ENCODE data around the gene SRPX. TPM values are rescaled to one million over a fixed set of nuclear protein-coding genes. Genes with fewer than 3 reads are reported as not detected.

SRPX gene
- total and polyA plus RNA-seq, 12 donors: 8.8 to 187 (median 80.0) TPM

DNA sequence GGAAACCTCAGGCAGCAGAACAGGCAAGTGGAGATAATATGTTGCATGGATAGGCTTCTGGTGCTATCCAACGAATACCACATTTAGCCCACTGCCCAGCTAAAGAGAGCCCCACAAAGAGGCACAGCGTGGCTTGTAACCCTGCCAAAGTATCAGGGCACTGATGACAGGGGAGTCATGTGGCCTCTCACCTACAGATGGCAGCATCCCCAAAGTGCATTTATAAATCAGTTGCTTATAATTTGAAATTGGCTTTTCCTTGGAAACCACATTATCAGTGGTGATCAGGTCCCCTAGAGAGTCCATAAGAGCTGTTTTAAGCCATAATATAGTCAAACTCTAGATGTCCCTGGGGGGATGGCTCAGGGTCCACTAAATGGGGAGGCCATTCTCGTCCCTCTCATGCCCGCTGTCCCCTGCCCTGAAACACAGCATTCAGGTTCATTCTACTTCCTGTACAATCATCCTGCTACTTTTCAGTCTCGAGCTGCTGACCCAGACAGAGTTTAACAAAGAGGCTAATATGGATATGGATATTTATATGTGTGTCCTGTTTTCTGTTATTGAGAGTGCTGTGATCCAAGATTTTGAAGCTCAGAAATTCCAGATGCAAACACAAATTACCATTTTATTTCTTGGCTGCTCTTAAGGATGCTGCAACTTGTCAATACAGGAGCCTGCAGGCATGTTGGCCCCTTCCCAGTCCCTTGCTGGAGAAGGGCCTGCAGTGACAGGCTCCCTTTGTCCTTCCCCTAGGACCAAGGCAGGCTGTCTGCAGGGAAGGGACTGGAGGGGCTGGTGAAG lies 28.5 kb downstream of the SRPX start:
- DNase-seq: peak; percentile 24 to 70 (median 41)
- Histone ChIP-seq H3K9me3 (replicated peaks in 1 of 3) (no peaks in the 10 kb centered on the region), H3K4me3 (no peak overlapping the region), H3K36me3 (replicated peaks in 1 of 2) (no peaks in the 10 kb centered on the region), H3K4me1 (replicated peaks in 1 of 2) (no peaks in the 10 kb centered on the region), H3K27ac (no peak overlapping the region), H3K27me3 (peaks cover 12% of the 10 kb centered on the region)
- WGBS, 4 donors: 13 to 53% (median 46%) methylated on average over 1 to 5 of the region's 5 CpGs
- intact Hi-C loops (cut with DNase I): no loop called here
- TF ChIP-seq, protein P1, sequence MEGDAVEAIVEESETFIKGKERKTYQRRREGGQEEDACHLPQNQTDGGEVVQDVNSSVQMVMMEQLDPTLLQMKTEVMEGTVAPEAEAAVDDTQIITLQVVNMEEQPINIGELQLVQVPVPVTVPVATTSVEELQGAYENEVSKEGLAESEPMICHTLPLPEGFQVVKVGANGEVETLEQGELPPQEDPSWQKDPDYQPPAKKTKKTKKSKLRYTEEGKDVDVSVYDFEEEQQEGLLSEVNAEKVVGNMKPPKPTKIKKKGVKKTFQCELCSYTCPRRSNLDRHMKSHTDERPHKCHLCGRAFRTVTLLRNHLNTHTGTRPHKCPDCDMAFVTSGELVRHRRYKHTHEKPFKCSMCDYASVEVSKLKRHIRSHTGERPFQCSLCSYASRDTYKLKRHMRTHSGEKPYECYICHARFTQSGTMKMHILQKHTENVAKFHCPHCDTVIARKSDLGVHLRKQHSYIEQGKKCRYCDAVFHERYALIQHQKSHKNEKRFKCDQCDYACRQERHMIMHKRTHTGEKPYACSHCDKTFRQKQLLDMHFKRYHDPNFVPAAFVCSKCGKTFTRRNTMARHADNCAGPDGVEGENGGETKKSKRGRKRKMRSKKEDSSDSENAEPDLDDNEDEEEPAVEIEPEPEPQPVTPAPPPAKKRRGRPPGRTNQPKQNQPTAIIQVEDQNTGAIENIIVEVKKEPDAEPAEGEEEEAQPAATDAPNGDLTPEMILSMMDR (IDR thresholded peaks at IDR 0.05): peak in 5 of 6 experiments; percentile 20 to 50 (median 46)
- TF ChIP-seq POLR2A (IDR thresholded peaks at IDR 0.05): no peak

DNA sequence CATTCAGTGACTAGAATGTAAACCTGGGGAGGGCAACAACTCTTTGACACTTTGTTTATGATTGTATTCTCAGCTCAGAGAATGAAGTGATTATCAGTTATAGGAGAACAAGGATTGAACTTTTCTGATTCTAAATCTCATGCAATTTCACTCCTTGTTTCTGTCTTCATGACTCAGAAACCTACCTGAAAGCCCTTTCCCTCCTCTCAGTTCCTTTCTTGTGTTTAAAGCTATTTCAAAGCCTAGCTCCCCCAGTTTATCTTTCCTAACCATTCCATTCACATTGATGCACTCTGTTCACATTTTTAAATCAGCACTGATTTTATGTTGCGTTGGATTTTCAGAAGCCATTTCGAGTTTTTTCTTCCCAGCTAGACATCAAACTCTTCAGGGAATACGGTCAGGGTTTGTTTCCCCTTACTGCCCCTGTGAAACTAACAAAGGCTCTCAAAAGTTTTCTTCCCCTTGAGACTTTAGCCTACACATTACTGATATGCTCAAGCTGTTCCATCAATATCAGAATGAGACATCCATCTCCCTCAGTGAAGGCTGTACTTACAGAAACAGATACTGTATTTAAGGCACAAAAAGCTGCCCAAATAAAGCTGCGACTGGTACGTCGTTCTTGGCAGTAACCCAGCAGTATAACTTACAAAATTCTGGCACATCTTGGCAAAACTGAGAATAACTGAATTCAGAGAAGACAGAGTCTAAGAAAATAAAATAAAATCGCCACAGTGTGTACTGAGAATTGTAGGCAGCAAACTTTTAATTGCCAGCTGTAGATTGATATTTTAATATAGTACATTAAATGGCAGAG lies 31.0 kb downstream of the SRPX start:
- intact Hi-C loops (cut with DNase I): no loop called here
- no peak for TF ChIP-seq POLR2A (IDR thresholded peaks at IDR 0.05)
- TF ChIP-seq, protein P1 (IDR thresholded peaks at IDR 0.05): no peak
- H3K4me1 ChIP-seq (replicated peaks in 1 of 2): no peaks in the 10 kb centered on the region
- H3K27ac ChIP-seq: no peak overlapping the region
- 58 to 65% (median 60%) methylated on average over 7 of the region's 7 CpGs for WGBS, 4 donors
- DNase-seq: no peak
- no peaks in the 10 kb centered on the region for H3K36me3 ChIP-seq (replicated peaks in 1 of 2)
- H3K4me3 ChIP-seq: no peak overlapping the region
- peaks cover 5% of the 10 kb centered on the region for H3K27me3 ChIP-seq
- H3K9me3 ChIP-seq (replicated peaks in 1 of 3): no peaks in the 10 kb centered on the region

DNA sequence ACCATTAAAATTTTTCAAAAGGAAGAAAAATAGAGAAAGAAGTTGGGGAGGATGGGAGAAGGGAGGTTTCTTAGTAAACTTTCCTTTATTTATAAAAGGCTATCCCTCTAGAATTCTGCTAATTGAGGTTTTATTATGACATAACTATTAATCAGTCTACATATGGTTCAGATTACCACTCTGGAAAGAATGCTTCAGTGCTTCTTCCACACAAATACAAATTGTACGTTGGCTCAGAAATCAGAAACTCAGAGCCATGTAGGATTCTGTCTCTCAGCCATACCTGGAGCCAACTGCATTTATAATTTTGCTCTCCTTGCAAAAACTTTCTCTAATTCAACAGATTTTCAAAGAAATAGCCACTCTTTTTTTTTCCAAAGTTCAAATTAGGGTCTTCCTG lies 37.1 kb downstream of the SRPX start:
- no peaks in the 10 kb centered on the region for H3K9me3 ChIP-seq (replicated peaks in 1 of 3)
- H3K4me3 ChIP-seq: no peak overlapping the region
- peaks cover 11% of the 10 kb centered on the region for H3K27me3 ChIP-seq
- 58 to 81% (median 75%) methylated on average over 1 of the region's 1 CpG for WGBS, 4 donors
- intact Hi-C loops (cut with DNase I): no loop called here
- H3K36me3 ChIP-seq (replicated peaks in 1 of 2): no peaks in the 10 kb centered on the region
- TF ChIP-seq, protein P1 (IDR thresholded peaks at IDR 0.05): no peak
- TF ChIP-seq POLR2A (IDR thresholded peaks at IDR 0.05): no peak
- no peaks in the 10 kb centered on the region for H3K4me1 ChIP-seq (replicated peaks in 1 of 2)
- no peak for DNase-seq
- H3K27ac ChIP-seq: no peak overlapping the region

DNA sequence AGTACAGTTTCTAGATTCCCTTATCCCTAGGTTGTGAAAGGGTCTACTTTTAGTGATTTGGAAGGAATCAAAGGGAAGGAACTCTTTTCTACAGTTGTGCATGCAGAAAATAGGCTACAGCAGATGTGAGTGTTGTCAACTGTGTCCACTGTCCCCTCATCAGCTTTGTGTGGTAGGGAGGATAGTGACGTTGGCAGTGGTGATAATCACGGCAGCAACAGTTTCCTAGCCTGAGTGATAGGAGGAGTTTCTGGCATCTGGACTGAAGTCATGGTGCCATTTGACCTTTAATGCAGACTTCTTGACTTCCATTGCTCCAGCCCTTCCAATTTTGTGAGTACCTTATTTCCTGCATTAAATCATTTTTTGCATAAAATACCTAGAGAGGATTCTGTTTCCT lies 39.3 kb downstream of the SRPX start:
- Histone ChIP-seq H3K4me3 (no peak overlapping the region), H3K27me3 (peaks cover 26% of the 10 kb centered on the region), H3K27ac (no peak overlapping the region), H3K9me3 (replicated peaks in 1 of 3) (no peaks in the 10 kb centered on the region), H3K36me3 (replicated peaks in 1 of 2) (no peaks in the 10 kb centered on the region), H3K4me1 (replicated peaks in 1 of 2) (no peaks in the 10 kb centered on the region)
- TF ChIP-seq, protein P1 (IDR thresholded peaks at IDR 0.05): no peak
- TF ChIP-seq POLR2A (IDR thresholded peaks at IDR 0.05): no peak
- 85 to 94% (median 89%) methylated on average over 2 of the region's 2 CpGs for WGBS, 4 donors
- DNase-seq: no peak
- intact Hi-C loops (cut with DNase I): no loop called here
